HG03571 (cell line): ENCODE results near the gene FANCD2.
"Not testable (repeated sequence)": the region's sequence is repeated elsewhere in the genome, so short reads cannot be mapped to it uniquely, and the experiment has no call there.

ENCODE experiments used
- ATAC-seq: cut with Tn5 transposase; IDR thresholded peaks from one replicate; pipeline ENCODE4 v1.9.1; 2021; ENCODE audit not compliant: unreplicated experiment

The FANCD2 gene

DNA sequence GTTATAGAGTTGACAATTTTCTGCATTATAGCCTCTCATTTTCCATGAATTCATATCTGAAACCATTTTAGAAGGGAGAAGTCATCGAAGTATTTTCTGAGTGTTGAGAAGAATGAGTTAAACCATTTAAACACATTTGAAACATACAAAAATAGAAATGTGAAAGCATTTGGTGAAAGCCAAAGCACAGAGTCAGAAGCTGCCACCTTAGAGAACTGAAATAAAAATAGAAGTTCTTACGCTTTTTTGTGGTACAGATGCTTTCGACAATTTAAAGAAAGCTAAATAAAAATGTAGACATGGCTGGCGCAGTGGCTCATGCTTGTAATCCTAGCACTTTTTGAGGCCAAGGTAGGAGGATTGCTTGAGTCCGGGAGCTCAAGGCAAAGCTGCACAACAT is 72.8 kb downstream of the FANCD2 start:
- ATAC-seq, result no peak

DNA sequence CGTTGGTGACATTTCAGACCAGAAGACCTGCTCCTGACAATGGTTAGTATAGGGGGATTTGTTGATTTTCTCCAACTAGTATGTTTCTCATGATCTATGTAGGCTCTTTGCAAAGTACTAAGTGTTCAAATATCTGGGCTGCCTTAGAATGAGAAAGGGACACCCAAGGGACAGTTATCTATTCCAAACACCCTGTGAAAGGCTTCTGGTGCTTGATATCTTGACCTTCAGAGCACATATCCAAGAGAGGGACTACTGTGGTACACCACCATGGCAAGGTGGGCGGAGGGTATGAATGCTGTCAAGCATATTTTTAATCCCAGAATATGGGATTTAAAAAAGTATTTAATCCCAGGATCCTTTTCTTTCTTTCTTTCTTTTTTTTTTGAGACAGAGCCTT is 80.7 kb downstream of the FANCD2 start:
- no peak for ATAC-seq

DNA sequence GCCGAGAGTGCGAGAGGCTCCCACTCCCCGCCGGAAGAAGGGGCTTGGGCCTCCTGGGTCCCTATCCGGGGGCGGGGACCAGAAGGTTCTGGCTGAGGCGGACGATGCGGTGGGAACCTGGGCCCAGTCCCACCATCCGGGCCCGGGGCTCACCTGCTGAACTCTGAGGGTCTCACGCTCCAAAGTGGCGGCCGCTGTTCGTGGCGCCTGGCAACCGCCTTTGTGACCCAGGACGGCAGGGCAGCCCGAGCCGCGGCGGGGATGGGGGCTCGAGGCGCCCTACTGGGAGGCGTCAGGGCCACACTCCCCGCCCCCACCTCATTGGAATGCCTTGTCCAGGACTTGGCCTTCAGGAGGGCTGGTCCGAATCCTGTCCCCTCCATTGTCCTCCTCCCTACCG is 81.9 kb downstream of the FANCD2 start, which contains the start of gene FANCD2OS:
FANCD2OS (minus strand) TSS at position 165 of the 400 bp plus-strand sequence. CDS start 3,481 bp downstream, outside the sequence.
- no peak for ATAC-seq

DNA sequence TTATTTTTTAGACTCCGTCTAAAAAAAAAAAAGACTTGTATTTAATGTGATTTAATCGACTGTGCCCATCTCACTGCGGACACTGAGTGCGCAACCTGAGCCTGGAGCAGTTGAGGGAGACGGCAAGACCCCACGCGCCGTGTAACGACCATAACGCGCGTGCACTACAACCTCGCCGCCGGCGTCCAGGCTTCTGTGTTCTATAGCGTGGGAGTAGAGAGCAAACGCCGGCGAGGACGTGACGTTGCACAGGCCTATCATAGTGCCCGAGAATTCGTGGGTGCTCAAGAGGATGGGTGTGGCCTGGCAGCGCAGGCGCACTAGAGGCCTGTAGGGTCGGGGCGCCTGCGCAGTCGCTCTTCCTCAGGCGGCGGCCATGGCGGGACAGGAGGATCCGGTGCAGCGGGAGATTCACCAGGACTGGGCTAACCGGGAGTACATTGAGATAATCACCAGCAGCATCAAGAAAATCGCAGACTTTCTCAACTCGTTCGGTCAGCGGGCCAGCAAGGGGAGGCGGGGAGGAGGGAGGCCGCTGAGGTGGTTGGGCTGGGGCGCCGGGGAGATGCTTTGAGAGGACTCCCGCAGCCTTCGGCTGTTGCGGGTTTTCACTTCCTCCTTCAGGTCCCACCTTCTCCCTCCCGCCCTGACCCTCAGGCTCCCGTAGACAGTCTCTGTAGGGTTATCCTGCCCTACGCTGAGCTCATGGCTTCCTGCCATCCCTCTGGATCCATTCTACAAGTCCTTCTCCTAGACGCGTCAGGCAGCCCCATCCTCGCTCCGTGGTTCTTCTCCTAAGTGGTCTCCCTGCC is 89.3 kb downstream of the FANCD2 start, which contains the start of gene BRK1:
BRK1 (plus strand) TSS at position 350 of the 812 bp plus-strand sequence; CDS start at position 377, 27 bp downstream.
- peak; percentile 94 for ATAC-seq

DNA sequence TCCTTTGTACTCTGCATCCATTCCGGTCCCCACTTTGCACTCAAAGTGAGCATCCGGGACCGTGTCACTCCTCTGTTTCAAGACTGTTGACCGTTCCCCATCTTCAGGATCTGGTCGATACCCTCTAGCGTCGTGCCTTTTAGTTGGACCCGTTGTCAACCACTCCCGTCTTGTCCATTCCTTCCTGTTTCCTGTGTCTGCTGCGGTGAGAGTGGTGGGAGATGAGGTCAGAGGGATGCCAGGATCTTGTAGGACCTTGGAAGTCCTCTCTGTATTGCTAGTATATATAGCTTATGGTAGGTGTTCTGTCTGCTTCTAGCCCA is 89.9 kb downstream of the FANCD2 start:
- ATAC-seq, result no peak

DNA sequence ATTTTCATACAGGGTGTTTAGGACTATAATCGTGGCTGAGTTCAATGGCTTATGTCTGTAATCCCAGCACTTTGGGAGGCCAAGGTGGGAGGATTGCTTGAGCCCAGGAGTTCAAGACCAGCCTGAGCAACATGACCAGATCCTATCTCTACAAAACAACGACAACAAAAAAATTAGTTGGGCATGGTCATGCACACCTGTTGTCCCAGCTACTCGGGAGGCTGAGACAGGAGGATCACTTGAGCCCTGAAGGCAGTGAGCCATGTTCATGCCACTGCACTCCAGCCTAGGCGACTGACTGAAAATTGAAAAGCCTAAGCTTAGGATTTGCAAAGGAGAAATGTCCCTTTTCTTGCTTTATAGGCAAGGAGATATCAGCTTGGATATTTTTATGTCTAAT is 90.7 kb downstream of the FANCD2 start:
- no peak for ATAC-seq

DNA sequence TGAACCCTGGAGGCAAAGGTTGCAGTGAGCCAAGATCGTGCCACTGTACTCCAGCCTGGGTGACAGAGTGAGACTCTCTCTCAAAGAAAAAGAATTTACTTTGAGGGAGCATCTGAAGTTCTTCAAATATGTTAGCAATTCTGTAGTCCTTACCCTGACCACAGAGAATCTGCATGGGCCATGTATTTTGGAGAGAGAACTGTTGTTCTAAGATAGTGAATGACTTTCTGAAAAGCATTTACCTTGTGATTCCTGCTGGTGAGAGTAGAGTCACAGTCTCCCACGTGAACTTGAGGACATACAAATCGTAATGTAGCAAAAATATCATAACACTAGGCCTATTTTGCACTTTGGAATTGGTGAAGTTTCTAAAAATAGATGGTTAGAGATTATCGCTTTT is 93.1 kb downstream of the FANCD2 start:
- no peak for ATAC-seq

DNA sequence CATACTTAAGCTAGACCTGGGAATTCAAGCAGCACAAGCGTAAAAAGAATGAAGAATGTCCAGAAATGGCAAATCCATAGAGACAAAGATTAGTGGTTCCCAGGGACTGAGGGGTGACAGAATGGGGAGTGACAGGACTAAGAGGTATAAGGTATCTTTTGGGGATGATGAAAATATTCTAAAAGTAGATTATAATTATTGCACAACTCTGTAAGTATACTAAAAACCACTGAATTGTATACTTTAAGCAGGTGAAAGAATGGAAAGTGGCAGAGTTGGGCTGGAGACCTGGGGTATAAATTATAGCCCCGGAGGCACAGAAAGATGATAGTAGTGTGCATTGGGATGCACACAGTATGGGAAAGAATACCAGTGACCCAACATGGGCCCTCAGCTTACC is 94.8 kb downstream of the FANCD2 start:
- no peak for ATAC-seq

DNA sequence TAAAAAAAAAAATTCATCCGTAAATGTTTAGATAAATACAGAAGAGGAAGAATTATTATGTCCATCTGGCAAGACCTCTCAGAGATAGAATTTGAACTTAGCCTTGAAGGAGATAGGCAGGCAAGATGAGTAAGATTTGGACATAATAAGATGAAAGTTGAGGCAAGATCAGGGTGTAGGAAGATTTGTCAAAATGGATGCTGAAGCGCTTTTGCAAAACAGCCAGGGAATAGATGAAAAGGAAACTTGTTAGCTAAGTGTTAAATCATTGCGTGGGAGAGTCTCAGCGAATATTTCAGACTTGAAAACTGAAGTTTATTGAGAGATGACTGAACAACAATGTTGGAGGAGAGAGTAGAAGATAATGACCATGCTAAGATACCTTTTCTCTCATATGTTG is 96.5 kb downstream of the FANCD2 start:
- ATAC-seq, result no peak

DNA sequence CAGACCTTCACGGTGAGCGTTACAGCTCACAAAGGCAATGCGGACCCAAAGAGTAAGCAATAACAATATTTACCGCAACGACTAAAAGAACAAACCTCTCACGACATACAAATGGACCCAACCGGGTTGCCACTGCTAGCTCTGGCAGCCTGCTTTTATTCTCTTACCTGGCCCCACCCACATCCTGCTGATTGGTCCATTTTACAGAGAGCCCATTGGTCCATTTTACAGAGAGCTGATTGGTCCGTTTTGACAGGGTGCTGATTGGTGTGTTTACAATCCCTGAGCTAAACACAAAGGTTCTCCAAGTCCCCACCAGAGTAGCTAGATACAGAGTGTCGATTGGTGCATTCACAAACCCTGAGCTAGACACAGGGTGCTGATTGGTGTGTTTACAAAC is 109.6 kb downstream of the FANCD2 start:
- not testable (repeated sequence) for ATAC-seq

DNA sequence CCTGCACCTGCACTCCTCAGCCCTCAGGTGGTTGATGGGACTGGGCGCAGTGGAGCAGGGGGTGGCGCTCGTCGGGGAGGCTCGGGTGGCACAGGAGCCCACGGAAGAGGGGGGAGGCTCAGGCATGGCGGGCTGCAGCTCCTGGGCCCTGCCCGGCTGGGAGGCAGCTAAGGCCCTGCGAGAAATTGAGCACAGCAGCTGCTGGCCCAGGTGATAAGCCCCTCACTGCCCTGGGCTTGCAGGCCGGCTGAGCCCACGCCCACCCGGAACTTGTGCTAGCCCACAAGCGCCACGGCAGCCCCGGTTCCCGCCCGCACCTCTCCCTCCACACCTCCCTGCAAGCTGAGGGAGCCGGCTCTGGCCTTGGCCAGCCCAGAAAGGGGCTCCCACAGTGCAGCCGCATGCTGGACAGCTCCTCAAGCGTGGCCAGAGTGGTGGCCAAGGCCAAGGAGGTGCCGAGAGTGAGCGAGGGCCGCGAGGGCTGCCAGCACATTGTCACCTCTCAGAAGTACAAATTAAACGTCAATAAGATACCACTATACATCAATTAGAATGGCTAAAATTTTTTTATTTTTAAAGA is 110.3 kb downstream of the FANCD2 start:
- no peak for ATAC-seq

DNA sequence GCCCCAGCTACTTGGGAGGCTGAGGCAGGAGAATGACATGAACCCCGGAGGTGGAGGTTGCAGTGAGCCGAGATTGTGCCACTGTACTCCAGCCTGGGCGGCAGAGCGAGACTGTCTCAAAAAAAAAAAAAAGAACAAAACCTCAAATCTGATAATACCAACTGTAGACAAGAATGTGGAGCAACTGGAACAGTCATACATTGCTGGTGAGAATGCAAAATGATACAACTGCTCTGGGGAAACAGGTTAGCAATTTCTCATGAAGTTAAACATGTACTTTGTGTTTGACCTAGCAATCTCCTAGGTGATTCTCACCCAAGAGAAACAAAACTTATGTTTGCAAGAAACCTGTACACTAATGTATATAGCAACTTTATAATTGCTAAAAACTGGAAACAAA is 110.9 kb downstream of the FANCD2 start:
- no peak for ATAC-seq

DNA sequence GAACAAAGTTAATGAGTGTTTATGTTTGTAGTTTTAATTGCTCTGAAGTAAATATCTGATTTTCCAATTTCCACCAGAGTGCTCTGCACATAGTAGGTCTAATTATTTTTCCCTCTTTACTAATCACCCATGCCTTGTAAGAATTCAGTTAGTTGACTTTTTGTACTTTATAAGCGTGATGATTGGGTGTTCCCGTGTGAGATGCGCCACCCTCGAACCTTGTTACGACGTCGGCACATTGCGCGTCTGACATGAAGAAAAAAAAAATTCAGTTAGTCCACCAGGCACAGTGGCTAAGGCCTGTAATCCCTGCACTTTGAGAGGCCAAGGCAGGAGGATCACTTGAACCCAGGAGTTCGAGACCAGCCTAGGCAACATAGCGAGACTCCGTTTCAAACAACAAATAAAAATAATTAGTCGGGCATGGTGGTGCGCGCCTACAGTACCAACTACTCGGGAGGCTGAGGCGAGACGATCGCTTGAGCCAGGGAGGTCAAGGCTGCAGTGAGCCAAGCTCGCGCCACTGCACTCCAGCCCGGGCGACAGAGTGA is 114.8 kb downstream of the FANCD2 start:
- no peak for ATAC-seq

DNA sequence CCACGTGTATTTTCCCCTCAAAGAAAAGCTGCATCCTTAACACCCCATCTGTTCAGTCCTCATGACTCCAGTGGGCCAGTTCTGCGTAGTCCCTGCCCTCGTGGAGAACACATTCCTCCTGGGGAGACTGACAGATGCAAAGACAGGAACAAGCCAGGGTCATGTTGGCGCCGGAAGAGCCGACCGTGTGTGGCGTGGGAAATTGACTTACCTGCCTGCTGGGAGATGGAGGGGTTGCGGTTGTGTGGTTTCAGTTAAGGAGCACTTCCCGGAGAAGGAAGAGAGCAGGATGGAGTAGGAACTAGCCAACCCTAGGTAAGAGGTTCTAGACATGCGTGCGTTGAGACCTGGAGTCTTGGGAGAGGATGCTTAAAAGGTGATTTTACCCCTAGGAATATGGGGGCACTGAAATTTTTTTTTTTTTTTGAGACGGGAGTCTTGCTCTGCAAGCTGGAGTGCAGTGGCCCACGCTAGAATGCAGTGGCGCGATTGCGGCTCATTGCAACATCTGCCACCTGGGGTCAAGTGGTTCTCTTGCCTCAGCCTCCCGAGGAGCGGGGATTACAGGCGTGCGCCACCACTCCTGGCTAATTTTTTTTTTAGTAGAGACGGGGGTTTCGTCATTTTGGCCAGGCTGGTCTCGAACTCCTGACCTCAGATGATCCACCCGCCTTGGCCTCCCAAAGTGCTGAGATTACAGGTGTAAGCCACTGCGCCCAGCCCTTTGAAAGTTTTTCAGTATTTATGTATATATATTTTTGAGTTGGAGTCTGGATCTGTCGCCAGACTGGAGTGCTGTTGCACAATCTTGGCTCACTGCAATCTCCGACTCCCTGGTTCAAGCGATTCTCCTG is 116.7 kb downstream of the FANCD2 start:
- no peak for ATAC-seq

DNA sequence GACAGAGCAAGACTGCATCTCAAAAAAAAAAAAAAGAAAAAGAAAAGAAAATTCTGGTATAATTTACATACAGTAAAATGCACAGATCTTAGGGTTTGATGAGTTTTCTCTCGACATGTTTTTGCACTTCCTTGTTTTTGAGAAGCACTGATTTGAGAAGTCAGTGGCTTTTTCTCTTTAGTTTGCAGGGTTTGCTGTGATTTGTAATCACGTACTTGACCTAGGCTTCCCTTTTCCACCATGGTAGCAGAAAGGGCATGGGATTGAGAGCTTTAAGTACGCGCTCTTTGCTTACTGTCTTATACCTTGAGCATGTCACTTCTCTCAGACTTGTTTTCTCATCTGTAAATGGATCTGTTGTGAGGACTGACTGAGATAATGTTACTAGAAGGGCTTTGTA is 119.4 kb downstream of the FANCD2 start:
- no peak for ATAC-seq

DNA sequence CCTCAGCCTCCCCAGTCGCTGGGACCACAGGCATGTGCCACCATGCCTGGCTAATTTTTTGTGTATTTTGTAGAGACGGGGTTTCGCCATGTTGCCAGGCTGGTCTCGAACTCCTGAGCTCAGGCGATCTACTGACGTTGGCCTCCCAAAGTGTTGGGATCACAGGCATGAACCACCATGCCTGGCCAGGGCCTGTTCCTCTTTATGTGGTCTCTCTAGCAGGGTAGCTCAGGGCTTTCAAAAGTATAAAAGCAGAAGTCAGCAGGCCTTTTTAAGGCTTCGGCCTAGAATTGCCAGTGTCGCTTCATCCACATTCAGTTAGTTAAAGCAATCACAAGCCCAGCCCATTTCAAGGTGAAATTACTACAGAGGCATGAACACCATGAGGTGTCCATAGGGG is 123.0 kb downstream of the FANCD2 start:
- no peak for ATAC-seq

DNA sequence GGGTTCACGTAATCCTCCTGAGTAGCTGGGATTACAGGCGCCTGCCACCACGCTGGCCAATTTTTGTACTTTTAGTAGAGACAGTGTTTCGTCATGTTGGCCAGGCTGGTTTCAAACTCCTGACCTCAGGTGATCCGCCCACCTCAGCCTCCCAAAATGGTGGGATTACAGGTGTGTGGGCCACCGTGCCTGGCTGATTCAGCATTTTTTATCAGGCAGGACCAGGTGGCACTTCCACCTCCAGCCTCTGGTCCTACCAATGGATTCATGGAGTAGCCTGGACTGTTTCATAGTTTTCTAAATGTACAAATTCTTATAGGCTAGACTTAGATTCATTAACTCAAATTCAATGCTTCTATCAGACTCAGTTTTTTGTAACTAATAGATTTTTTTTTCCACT is 124.8 kb downstream of the FANCD2 start:
- ATAC-seq, result no peak
